Activated naive CD4-positive, alpha-beta T cell treated with anti-CD3 and anti-CD28 coated beads for 36 hours (primary cell): Measurements from ENCODE around the gene ENDOV. TPM values are rescaled to one million over a fixed set of nuclear protein-coding genes. Genes with fewer than 3 reads are reported as not detected.

ENCODE experiments used
- CTCF ChIA-PET: fragments of 350-600 bp; sonication (Branson Sonifier 250); formaldehyde crosslinking; loops from one replicate; lab custom pipeline; 2021; ENCODE audit warnings: antibody characterized with exemption; lab: Charles Lee
- DNase-seq: peaks from one replicate; pipeline ENCODE4 v3.0.0-alpha.2; 2020
- H3K27ac Mint-ChIP-seq: one replicate; pipeline ENCODE4 v1.8.0; 2021; ENCODE audit warnings: mild to moderate bottlenecking, mixed read lengths
- H3K27me3 Mint-ChIP-seq: one replicate; pipeline ENCODE4 v1.8.0; 2021; ENCODE audit warnings: low read depth, mixed read lengths
- H3K36me3 Mint-ChIP-seq: one replicate; pipeline ENCODE4 v1.8.0; 2021; ENCODE audit warnings: low read depth, mixed read lengths
- H3K4me1 Mint-ChIP-seq: one replicate; pipeline ENCODE4 v1.8.0; 2021; ENCODE audit warnings: low read depth, mixed read lengths
- H3K4me3 Mint-ChIP-seq: one replicate; pipeline ENCODE4 v1.8.0; 2021; ENCODE audit warnings: mild to moderate bottlenecking, moderate library complexity, mixed read lengths
- H3K9me3 Mint-ChIP-seq: one replicate; pipeline ENCODE4 v1.8.0; 2021; ENCODE audit warnings: mixed read lengths
- intact Hi-C: fragments of 100-400 bp; cut with micrococcal nuclease; formaldehyde crosslinking; loops from one replicate; pipeline ENCODE4 v1.15.1; 2023
- total RNA-seq, 2 experiments: library from RNA; stranded (reverse); gene quantifications; one replicate each; pipeline ENCODE4 v1.2.3, GENCODE V29; 2021

Gene ENDOV
- total RNA-seq, 2 experiments from 2014 or later: 9.0 to 11.7 TPM

DNA sequence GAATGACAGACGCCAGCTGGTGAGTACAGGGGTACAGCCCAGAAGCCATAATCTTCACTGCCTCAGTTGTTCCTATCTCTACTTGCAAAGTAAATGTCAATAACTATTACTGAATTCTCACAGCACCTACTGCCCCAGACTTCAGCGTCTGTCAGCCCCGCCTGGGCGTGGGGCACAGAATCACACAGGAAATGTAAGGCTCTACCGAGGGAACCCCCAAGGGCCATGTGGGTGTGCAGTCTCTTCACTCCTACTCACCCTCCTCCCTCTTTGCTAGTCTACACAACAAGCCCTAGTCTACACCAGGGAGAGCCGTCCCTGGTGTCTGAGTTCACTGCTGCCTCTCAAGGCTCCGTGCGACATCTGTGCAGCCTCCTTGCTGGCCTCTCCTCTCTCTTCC, 57.0 kb downstream of the ENDOV start:
- H3K9me3 Mint-ChIP-seq: no peaks in the 10 kb centered on the region
- CTCF ChIA-PET: no interaction called here
- H3K4me3 Mint-ChIP-seq: no peak overlapping the region
- no peaks in the 10 kb centered on the region for H3K36me3 Mint-ChIP-seq
- H3K4me1 Mint-ChIP-seq: peaks cover 22% of the 10 kb centered on the region
- H3K27ac Mint-ChIP-seq: no peak overlapping the region
- DNase-seq: no peak
- intact Hi-C loops: loop anchor here (10.0 kb wide), 1 partner anchor 313 kb away; no protein-coding TSS in a partner anchor
- H3K27me3 Mint-ChIP-seq: peaks cover 40% of the 10 kb centered on the region

DNA sequence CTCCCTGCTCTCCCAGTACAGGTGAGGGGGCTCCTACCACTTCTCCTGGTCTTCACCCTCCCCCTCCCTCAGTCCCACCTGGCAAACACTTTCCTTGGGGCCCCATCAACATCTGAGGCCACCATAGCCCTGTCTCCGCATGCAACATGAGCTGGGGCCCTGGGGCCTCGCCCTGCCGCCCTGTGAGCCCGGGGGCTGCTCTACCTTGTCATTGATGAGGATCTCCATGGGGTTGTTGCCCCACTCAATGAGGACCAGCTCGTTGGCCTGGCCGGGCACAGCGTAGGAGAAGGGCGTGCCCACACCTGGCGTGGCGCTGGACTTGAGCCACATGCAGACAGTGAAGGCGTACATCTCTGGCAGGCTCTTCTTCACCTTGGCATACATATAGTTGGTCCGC, 58.0 kb downstream of the ENDOV start:
- H3K9me3 Mint-ChIP-seq: no peaks in the 10 kb centered on the region
- H3K27ac Mint-ChIP-seq: no peak overlapping the region
- CTCF ChIA-PET: interaction anchor here (1.0 to 1.4 kb wide), 2 partner anchors 17 to 111 kb away, joined by 3 read pairs; no protein-coding TSS in a partner anchor
- H3K4me1 Mint-ChIP-seq: peaks cover 22% of the 10 kb centered on the region
- H3K36me3 Mint-ChIP-seq: no peaks in the 10 kb centered on the region
- no peak for DNase-seq
- peaks cover 35% of the 10 kb centered on the region for H3K27me3 Mint-ChIP-seq
- intact Hi-C loops: loop anchor here (10.0 kb wide), 1 partner anchor 312 kb away; no protein-coding TSS in a partner anchor
- H3K4me3 Mint-ChIP-seq: no peak overlapping the region

GRCh38 chr17:80473701-80474100, 58.7 kb downstream of the ENDOV start:
- peaks cover 22% of the 10 kb centered on the region for H3K4me1 Mint-ChIP-seq
- no peak overlapping the region for H3K4me3 Mint-ChIP-seq
- DNase-seq: no peak
- H3K27ac Mint-ChIP-seq: no peak overlapping the region
- H3K9me3 Mint-ChIP-seq: no peaks in the 10 kb centered on the region
- intact Hi-C loops: loop anchor here (2.0 to 10.0 kb wide), 2 partner anchors 101 to 311 kb away; no protein-coding TSS in a partner anchor
- no peaks in the 10 kb centered on the region for H3K36me3 Mint-ChIP-seq
- CTCF ChIA-PET: interaction anchor here (1.0 to 1.4 kb wide), 2 partner anchors 18 to 111 kb away, joined by 3 read pairs; no protein-coding TSS in a partner anchor
- H3K27me3 Mint-ChIP-seq: peaks cover 32% of the 10 kb centered on the region

GRCh38 chr17:80474231-80474960, 59.4 kb downstream of the ENDOV start:
- H3K9me3 Mint-ChIP-seq: no peaks in the 10 kb centered on the region
- H3K27ac Mint-ChIP-seq: no peak overlapping the region
- intact Hi-C loops: loop anchor here (2.0 to 10.0 kb wide), 2 partner anchors 100 to 310 kb away; no protein-coding TSS in a partner anchor
- H3K4me3 Mint-ChIP-seq: peak overlapping the region; percentile 71
- peaks cover 34% of the 10 kb centered on the region for H3K27me3 Mint-ChIP-seq
- peaks cover 22% of the 10 kb centered on the region for H3K4me1 Mint-ChIP-seq
- DNase-seq: peak; percentile 57
- CTCF ChIA-PET: interaction anchor here (0.6 to 1.4 kb wide), 3 partner anchors 13 to 300 kb away, joined by 3 to 4 read pairs (median 4); no protein-coding TSS in a partner anchor
- H3K36me3 Mint-ChIP-seq: no peaks in the 10 kb centered on the region

DNA sequence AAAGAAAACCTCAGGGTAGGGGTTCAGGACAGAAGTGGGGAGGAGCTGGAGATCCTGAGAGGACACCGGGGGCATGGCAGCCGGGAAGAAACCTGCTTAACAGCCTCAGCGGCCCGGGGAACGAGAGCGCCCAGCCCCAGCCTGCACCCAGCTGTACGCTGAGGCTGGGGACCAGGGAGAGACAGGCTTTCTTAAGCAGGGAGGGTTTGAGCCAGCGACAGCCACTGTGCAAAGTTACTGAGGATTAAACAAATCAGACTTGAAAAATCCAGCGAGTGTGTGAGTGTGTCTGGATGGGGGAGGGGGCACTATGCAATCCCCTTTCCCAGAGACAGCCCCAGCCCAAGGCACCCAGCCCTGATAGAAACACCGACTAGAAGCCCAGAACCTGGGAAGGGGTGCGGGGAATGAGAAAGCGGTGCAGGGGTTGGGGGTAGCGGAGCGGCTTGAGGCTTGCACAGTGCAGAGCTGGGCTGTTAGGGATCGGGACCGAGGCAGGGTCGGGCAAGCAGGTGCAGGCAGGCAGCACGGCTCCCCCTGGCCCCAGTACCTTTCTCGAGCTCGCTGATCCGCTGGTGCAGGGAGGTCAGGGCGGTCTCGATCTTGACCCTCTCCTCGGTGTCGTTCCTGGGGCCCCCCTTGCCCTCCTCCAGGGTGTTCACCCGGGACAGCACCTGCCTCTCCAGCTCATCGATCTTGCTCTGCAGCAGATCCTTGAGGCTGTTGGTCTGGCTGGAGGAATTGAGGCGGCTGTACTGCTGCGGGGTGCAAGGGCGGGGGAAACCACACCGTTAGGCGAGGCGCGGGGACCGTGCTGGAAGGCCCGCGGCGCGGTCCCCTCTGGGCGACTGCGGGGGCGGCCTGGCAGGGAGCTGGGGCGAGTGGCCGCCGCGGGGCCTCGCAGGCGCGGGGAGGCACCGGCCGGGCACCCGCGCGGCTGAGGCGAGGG, 60.3 kb downstream of the ENDOV start:
- peak overlapping the region; percentile 71 for H3K4me3 Mint-ChIP-seq
- intact Hi-C loops: loop anchor here (2.0 to 10.0 kb wide), 3 partner anchors 48 to 310 kb away; no protein-coding TSS in a partner anchor
- peak; percentile 20 for DNase-seq
- no peaks in the 10 kb centered on the region for H3K36me3 Mint-ChIP-seq
- peaks cover 41% of the 10 kb centered on the region for H3K27me3 Mint-ChIP-seq
- H3K4me1 Mint-ChIP-seq: peaks cover 22% of the 10 kb centered on the region
- CTCF ChIA-PET: interaction anchor here (0.6 to 1.7 kb wide), 5 partner anchors 7 to 424 kb away, joined by 3 to 5 read pairs (median 4); no protein-coding TSS in a partner anchor
- no peaks in the 10 kb centered on the region for H3K9me3 Mint-ChIP-seq
- no peak overlapping the region for H3K27ac Mint-ChIP-seq

DNA sequence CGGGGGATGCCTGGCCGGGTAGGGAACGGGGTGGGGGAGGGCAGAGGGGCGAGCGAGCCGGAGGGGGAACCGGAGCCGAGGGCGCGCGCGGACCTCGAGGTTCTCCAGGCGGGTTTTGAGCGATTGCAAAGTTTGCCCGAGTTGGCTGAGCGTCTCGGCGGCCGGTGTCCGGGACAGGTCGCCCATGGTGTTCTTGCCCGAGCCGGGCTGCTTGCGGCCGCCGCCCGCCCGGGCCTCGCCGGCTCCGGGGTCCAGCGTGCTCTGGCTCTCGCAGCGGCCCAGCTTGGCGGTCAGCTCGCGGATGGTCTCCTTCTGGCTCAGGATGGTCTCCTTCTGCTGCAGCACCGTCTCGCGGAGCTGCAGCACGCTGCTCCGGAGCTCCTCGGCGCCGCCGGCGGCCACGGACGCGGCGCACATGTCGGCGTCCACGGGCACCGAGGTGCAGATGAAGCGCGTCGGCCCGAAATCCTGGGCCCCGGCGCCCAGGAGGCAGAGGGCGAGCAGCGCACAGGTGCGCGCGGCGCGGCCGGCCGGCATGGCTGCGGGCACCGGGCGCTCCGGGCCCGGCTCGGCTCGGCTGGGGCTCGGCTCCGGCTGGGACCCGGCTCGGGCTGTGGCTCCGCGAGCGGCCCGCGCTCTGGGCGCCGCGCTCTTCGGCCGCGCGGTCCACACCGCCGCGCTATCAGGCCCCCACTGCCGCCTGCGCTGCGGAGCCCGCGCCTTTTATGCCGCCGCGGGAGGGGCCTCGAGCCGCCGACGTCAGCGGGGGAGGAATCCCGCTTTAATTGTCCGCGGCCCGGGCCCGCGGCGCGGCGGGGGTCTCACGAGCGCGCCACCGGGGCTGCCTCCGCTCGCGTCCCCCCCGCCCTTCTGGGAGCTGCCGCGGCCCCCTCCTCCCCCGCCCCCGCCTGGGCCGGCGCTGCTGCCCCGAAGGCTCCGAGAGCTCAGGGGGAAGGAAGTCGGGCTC, 61.2 kb downstream of the ENDOV start, which contains the start of gene NPTX1:
Gene NPTX1 (minus strand): TSS at position 698 of the 967 bp plus-strand sequence. CDS start 161 bp downstream, at position 537.
- CTCF ChIA-PET: interaction anchor here (0.7 to 1.7 kb wide), 4 partner anchors 8 to 423 kb away, joined by 3 to 5 read pairs (median 4); no protein-coding TSS in a partner anchor
- Mint-ChIP-seq H3K4me1 (peaks cover 22% of the 10 kb centered on the region), H3K9me3 (no peaks in the 10 kb centered on the region), H3K36me3 (no peaks in the 10 kb centered on the region), H3K27me3 (peaks cover 47% of the 10 kb centered on the region), H3K27ac (no peak within 1 kb of the TSS), H3K4me3 (peak within 1 kb of the TSS; percentile 71)
- intact Hi-C loops: loop anchor here (2.0 to 10.0 kb wide), 3 partner anchors 49 to 309 kb away; no protein-coding TSS in a partner anchor
- DNase-seq: no peak

DNA sequence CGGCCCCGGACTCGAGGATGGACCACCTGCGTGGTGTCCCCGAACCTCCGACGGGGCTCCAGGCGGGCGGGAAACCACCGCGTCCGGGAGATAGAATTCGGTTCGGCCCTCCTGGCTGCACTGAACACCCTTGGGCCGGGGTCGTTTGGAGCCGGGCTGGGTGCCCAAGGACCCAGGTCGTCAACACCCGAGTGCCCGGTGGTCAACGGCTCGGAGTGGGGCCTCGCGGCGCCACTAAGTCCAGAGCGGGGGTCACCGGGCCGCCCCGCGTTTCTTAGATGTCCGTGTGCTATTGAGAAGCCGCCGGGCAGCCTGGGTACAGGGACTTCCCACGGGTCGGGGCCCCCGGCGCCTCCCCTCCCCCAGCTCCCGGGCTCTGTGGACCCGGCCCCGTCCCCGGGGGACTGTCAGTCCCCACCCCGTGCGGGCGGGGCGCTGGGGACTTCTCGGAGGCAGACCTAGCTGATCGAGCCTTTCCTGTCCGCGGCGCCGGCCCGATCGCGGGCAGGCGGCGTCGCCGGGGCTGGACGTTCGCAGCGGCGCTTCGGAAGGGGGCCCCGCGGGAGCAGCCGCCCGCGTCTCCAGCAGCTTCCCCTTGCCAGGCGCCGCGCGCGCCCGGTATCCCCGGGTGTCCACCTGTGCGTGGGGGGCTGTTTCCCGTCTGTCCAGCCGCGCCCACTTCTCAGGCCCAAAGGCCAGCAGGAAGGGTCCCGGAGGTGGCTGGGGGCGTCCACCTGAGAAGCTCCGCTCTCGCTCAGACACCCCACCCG, 62.1 kb downstream of the ENDOV start:
- Mint-ChIP-seq H3K9me3 (no peaks in the 10 kb centered on the region), H3K4me1 (peaks cover 18% of the 10 kb centered on the region), H3K27ac (no peak overlapping the region), H3K4me3 (peak overlapping the region; percentile 24), H3K36me3 (no peaks in the 10 kb centered on the region), H3K27me3 (peaks cover 55% of the 10 kb centered on the region)
- no peak for DNase-seq
- CTCF ChIA-PET: interaction anchor here (1.0 to 1.7 kb wide), 2 partner anchors 99 to 423 kb away, joined by 3 to 5 read pairs; no protein-coding TSS in a partner anchor
- intact Hi-C loops: loop anchor here (5.0 to 10.0 kb wide), 2 partner anchors 50 to 308 kb away; no protein-coding TSS in a partner anchor

DNA sequence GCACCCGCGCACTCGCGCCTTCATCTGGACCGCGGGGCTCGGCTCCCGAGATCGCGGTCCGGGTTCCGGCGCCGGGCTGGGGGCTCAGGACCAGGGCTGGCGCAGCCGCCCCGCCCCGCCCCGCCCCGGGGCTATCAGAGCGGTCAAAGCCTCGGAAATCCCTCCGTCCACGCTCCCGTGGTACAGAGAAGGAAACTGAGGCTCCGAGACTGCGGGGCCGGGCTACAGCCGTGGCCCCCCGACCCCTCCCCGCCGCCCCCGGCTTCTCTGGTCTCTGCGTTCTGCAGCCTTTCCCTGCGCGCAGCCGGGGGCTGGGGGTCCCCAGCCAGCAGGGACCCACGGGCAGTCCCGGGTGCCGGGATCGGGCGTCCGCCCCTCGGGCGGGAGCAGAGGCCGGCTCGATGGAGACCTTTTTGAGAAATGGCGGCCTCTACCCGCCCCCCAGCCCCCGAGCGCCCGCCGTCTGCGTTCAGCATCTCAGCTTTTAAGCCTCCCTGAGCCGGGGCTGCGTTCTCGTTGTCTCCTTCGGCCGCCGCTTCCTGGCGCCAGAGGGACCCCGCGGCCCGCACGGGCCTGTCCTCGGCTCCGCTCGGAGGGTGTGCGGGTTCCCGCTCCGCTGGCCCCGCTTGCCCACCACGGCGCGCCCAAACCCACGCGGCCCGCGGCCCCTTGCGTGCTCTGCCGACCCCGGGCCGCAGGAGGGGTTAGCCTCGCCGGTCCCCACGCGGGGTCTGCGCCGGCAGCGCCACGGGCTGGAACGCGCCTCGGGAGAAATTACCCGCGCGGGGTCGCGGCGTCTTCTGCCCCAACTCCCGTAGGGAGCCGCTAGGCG, 62.9 kb downstream of the ENDOV start:
- intact Hi-C loops: loop anchor here (1.0 to 10.0 kb wide), 4 partner anchors 51 to 502 kb away; no protein-coding TSS in a partner anchor
- Mint-ChIP-seq H3K36me3 (no peaks in the 10 kb centered on the region), H3K27me3 (peaks cover 59% of the 10 kb centered on the region), H3K4me1 (peaks cover 14% of the 10 kb centered on the region), H3K4me3 (no peak overlapping the region), H3K9me3 (no peaks in the 10 kb centered on the region), H3K27ac (no peak overlapping the region)
- CTCF ChIA-PET: no interaction called here
- peak; percentile 65 for DNase-seq

DNA sequence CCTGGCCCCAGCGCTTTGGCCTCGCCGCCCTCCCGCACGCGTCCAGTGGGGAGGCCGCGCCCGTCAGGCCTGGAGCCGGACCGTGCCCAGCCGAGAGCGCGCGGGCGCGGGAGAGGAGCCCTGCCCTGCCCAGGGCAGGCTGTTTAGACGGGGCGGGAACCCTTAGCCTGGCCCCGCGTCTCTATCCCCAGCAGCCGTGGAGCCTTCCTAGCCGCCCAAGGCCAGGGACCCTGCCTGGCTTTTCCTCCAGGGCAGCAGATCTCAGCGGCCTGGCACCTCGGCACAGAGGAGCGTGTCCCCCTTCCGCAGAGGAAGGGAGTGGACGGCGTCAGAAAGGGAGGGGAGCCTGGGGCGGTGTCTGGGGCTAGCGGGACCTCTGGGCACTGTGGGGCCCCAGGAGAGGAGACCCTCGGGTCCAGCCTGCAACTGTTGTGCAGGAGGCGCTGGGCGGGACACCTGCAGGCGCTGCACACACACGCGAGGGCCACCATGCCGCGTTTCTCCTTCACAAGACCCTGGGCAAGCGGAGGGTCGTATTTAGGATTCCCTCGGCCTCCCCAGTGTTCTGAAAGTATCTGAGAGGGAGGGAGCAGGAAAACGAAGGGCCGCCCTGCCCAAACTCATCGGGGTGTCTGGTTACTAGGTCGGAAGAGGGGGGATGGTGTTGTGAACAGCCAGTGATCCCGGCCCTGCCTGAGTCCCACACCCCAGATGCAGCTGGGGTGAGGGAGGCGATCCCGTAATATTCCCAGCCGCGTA, 63.7 kb downstream of the ENDOV start:
- Mint-ChIP-seq H3K4me1 (peaks cover 14% of the 10 kb centered on the region), H3K36me3 (no peaks in the 10 kb centered on the region), H3K9me3 (no peaks in the 10 kb centered on the region), H3K4me3 (no peak overlapping the region), H3K27ac (no peak overlapping the region), H3K27me3 (peaks cover 58% of the 10 kb centered on the region)
- intact Hi-C loops: loop anchor here (1.0 to 10.0 kb wide), 4 partner anchors 51 to 502 kb away; no protein-coding TSS in a partner anchor
- no peak for DNase-seq
- CTCF ChIA-PET: no interaction called here
